Measurements from ENCODE around the gene PAK5. TPM values are rescaled to one million over a fixed set of nuclear protein-coding genes. Genes with fewer than 3 reads are reported as not detected.
A peak's percentile ranks its signal among the peaks of the same experiment; 100 is the strongest.

The PAK5 gene
- total RNA-seq, 1 experiment from 2014 or later = not detected

GRCh38 chr20:9609887-9610502 is 228.9 kb downstream of the PAK5 start:
- no peak for ATAC-seq

DNA sequence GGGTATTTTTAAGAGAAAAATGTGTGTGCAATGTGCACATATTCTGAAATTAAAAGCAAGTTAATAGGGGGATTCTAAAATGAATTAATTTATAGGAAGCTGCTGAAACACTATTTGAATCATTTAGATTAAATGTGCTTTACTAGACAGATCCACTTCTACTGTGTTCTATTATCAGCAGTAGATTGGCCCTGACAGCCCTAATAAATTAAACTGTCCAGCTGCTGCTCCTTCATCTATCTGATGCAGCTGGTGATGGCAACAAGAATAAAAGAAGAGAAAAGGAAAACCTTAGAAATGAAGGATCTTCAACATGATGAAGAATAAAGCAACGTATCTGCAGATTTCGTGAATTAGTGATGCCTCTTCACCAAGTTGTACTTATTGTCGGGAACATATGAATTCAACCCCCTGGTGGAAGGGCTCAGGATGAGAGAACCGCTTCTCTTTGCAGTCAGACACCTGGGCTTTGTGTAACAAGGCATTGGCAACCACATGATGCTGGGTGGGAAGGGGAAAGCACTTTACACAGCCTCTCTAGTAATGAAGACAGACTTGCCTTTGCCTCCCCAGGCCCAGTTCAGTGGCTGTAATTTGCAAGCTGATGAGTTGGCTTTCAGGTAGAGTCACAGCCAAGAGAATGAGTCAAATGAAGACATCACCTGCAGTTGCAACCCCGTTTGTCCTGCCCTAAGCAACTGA is 230.1 kb downstream of the PAK5 start:
- Histone ChIP-seq H3K36me3 (ENCODE audit: control insufficient read depth, insufficient read depth, low read length) (no peaks in the 10 kb centered on the region), H3K4me1 (ENCODE audit: control insufficient read depth, insufficient read depth, low read length) (no peaks in the 10 kb centered on the region), H3K27ac (ENCODE audit: low read length) (no peak overlapping the region), H3K27me3 (ENCODE audit: control insufficient read depth, insufficient read depth, low read length) (no peaks in the 10 kb centered on the region), H3K4me3 (ENCODE audit: low read depth in 2 of 2, low read length in 2 of 2) (no peak overlapping the region), H3K9me3 (ENCODE audit: control insufficient read depth, insufficient read depth, low read depth, low read length) (no peaks in the 10 kb centered on the region)
- BruUV-seq (replicated peaks) = no TSS peak
- ATAC-seq (no peak), DNase-seq (ENCODE audit: low read depth, low spot score) (no peak)
- ChIA-PET POLR2A (no interaction called here), CTCF (interaction anchor here (0.5 kb wide), 1 partner anchor 151 kb away, joined by 3 read pairs; no protein-coding TSS in a partner anchor)
- intact Hi-C loops (cut with micrococcal nuclease; ENCODE audit: unreplicated experiment) (no loop called here), in situ Hi-C loops (cut with HindIII; ENCODE audit: low pct_unique_long_range_greater_than_20kb, low sequenced_read_pairs) (no loop called here)
- TF ChIP-seq TCF7L2 (IDR thresholded peaks at IDR 0.05; ENCODE audit: low read depth, low read length) (no peak), POLR2AphosphoS5 (IDR thresholded peaks at IDR 0.05; ENCODE audit: low read depth, low read length) (no peak), REST (IDR thresholded peaks at IDR 0.05; ENCODE audit: insufficient read depth in 1 of 2, low read depth in 2 of 2, low read length in 1 of 2) (no peak), SIN3A (IDR thresholded peaks at IDR 0.05; ENCODE audit: borderline replicate concordance, insufficient read depth, low read depth, low read length) (no peak)
- TF ChIP-seq, protein P1, sequence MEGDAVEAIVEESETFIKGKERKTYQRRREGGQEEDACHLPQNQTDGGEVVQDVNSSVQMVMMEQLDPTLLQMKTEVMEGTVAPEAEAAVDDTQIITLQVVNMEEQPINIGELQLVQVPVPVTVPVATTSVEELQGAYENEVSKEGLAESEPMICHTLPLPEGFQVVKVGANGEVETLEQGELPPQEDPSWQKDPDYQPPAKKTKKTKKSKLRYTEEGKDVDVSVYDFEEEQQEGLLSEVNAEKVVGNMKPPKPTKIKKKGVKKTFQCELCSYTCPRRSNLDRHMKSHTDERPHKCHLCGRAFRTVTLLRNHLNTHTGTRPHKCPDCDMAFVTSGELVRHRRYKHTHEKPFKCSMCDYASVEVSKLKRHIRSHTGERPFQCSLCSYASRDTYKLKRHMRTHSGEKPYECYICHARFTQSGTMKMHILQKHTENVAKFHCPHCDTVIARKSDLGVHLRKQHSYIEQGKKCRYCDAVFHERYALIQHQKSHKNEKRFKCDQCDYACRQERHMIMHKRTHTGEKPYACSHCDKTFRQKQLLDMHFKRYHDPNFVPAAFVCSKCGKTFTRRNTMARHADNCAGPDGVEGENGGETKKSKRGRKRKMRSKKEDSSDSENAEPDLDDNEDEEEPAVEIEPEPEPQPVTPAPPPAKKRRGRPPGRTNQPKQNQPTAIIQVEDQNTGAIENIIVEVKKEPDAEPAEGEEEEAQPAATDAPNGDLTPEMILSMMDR (IDR thresholded peaks at IDR 0.05) = no peak

More at GRCh38 chr20:9609887-9610502, 228.9 kb downstream of the PAK5 start:
- intact Hi-C loops (cut with micrococcal nuclease; ENCODE audit: unreplicated experiment) = loop anchor here (1.0 to 10.0 kb wide), 2 partner anchors 202 to 1665 kb away; no protein-coding TSS in a partner anchor
- Histone ChIP-seq H3K36me3 (ENCODE audit: control insufficient read depth, insufficient read depth, low read length) (no peaks in the 10 kb centered on the region), H3K27me3 (ENCODE audit: control insufficient read depth, insufficient read depth, low read length) (no peaks in the 10 kb centered on the region), H3K4me1 (ENCODE audit: control insufficient read depth, insufficient read depth, low read length) (no peaks in the 10 kb centered on the region), H3K9me3 (ENCODE audit: control insufficient read depth, insufficient read depth, low read depth, low read length) (no peaks in the 10 kb centered on the region), H3K27ac (ENCODE audit: low read length) (no peak overlapping the region), H3K4me3 (ENCODE audit: low read depth in 2 of 2, low read length in 2 of 2) (no peak overlapping the region)
- peak; percentile 39 for DNase-seq (ENCODE audit: low read depth, low spot score)
- in situ Hi-C loops (cut with HindIII; ENCODE audit: low pct_unique_long_range_greater_than_20kb, low sequenced_read_pairs) = no loop called here
- ChIA-PET POLR2A (no interaction called here), CTCF (interaction anchor here (0.5 to 1.9 kb wide), 6 partner anchors 17 to 202 kb away, joined by 3 to 27 read pairs (median 4); no protein-coding TSS in a partner anchor)
- no TSS peak for BruUV-seq (replicated peaks)
- TF ChIP-seq TCF7L2 (IDR thresholded peaks at IDR 0.05; ENCODE audit: low read depth, low read length) (0 out of 2 replicates have a peak, but pooled peaks have one; percentile 32), REST (IDR thresholded peaks at IDR 0.05; ENCODE audit: insufficient read depth in 1 of 2, low read depth in 2 of 2, low read length in 1 of 2) (no peak), SIN3A (IDR thresholded peaks at IDR 0.05; ENCODE audit: borderline replicate concordance, insufficient read depth, low read depth, low read length) (no peak), POLR2AphosphoS5 (IDR thresholded peaks at IDR 0.05; ENCODE audit: low read depth, low read length) (no peak)
- TF ChIP-seq, protein P1 (IDR thresholded peaks at IDR 0.05) = peak; percentile 67; the same call in 1 of the 2 replicates

All from Panc1 (cell line).